Loucy (cell line): Measurements from ENCODE around the gene NACAD.

Experiments
- CTCF ChIP-seq: fragments of 200-600 bp; sonication (generic); conservative IDR thresholded peaks from 2 replicates; pipeline ENCODE4 v1.5.1; 2014; ENCODE audit warnings: mild to moderate bottlenecking, antibody characterized with exemption, low read length
- EZH2phosphoT487 ChIP-seq: fragments of 200-600 bp; IDR thresholded peaks from 2 replicates; pipeline ENCODE4 v1.6.1; 2018; ENCODE audit warnings: antibody characterized with exemption, mild to moderate bottlenecking, moderate library complexity, borderline replicate concordance

- TF ChIP-seq CTCF (peak; percentile 92), EZH2phosphoT487 (no peak)
These were observed 47.6 kb upstream of the NACAD start for GRCh38 chr7:45136106-45137060.
